HL-60 (cell line): ENCODE data around the gene NCF4.

Source experiments
- GABPA ChIP-seq: IDR thresholded peaks from 2 replicates; pipeline ENCODE4 v1.6.1; 2012; ENCODE audit warnings: low read depth
- POLR2AphosphoS5 ChIP-seq: IDR thresholded peaks from 2 replicates; pipeline ENCODE4 v1.6.1; 2012; ENCODE audit warnings: low read depth
- TF ChIP-seq, protein P1 (sequence below): IDR thresholded peaks from one replicate; pipeline ENCODE4 v1.5.1; 2011; ENCODE audit warnings: low read length, control low read depth, inconsistent platforms; ENCODE audit not compliant: insufficient read depth

DNA sequence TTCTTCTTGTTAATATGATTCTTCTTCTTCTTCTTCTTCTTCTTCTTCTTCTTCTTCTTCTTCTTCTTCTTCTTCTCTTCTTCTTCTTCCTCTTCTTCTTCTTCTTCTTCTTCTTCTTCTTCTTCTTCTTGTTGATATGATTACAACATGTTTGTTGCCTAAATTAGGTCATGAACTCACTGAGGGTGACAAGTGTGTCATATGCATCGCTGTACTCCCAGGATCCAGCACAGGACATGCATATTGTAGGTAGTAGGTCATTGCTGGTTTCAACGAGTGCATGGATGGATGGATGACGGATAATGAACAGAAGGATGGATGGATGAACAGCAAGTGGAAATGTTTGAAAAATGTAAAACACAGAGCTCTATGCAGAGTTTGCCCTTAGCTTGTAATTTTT, 29.1 kb upstream of the NCF4 start:
- TF ChIP-seq, protein P1, sequence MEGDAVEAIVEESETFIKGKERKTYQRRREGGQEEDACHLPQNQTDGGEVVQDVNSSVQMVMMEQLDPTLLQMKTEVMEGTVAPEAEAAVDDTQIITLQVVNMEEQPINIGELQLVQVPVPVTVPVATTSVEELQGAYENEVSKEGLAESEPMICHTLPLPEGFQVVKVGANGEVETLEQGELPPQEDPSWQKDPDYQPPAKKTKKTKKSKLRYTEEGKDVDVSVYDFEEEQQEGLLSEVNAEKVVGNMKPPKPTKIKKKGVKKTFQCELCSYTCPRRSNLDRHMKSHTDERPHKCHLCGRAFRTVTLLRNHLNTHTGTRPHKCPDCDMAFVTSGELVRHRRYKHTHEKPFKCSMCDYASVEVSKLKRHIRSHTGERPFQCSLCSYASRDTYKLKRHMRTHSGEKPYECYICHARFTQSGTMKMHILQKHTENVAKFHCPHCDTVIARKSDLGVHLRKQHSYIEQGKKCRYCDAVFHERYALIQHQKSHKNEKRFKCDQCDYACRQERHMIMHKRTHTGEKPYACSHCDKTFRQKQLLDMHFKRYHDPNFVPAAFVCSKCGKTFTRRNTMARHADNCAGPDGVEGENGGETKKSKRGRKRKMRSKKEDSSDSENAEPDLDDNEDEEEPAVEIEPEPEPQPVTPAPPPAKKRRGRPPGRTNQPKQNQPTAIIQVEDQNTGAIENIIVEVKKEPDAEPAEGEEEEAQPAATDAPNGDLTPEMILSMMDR = no peak
- no peak for TF ChIP-seq POLR2AphosphoS5
- TF ChIP-seq GABPA = no peak
